HG02571 (cell line): ENCODE measurements around the gene TXNL4B.

Experiments used
- ATAC-seq: cut with Tn5 transposase; IDR thresholded peaks from one replicate; pipeline ENCODE4 v1.9.1; 2021; ENCODE audit warnings: mild to moderate bottlenecking, moderate library complexity; ENCODE audit not compliant: unreplicated experiment

TXNL4B gene

DNA sequence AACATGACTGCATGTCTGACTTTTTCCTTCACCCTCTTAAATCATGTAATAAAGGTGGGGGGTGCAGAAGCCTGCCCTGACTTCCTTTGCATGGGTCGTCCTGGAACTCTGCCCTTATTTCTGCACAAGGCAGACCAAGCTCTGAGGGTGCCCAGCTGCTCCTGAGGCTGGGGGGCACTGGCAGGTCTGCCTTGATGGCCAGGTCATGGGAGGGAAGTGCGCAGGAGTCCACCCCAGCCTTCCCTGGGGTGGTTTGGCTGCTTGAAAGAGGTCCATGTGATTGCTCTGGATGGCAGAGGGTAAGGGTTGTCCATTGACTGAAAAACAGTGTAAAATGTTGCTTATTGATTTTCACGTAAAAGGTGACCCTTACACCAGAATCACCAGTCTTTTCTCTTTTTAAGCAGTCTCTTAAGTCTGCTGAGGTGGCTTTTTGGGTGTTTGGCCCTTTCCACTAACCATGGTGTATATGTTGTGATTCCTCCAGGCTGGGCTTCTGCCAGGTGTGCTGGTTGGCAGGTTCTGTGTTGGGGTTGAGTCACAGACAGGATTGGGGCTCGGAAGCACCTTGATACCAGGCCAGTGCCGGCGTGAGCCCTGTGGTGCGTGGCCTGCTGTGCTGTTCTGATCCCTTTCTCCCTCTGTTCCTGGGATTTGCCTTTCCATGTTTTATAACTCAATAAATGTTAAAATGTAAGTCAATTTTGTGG is 19.6 kb upstream of the TXNL4B start:
- no peak for ATAC-seq

DNA sequence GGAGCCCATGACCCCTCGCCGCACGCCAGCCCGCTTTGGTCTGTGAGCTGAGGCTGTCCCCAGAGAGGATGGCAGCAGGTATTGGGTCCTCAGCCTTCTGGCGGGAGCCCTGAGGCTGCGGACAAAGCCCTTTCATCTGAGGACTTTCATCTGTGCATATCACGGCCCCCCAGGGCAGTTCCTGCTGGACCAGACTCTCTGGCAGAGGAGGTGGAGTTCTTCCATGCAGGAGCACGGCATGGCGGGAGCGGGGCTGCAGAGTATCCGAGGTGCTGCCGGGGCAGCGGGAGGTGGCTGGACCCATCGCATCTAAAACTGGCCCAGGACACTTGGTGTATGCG is 19.0 kb upstream of the TXNL4B start:
- ATAC-seq: no peak

DNA sequence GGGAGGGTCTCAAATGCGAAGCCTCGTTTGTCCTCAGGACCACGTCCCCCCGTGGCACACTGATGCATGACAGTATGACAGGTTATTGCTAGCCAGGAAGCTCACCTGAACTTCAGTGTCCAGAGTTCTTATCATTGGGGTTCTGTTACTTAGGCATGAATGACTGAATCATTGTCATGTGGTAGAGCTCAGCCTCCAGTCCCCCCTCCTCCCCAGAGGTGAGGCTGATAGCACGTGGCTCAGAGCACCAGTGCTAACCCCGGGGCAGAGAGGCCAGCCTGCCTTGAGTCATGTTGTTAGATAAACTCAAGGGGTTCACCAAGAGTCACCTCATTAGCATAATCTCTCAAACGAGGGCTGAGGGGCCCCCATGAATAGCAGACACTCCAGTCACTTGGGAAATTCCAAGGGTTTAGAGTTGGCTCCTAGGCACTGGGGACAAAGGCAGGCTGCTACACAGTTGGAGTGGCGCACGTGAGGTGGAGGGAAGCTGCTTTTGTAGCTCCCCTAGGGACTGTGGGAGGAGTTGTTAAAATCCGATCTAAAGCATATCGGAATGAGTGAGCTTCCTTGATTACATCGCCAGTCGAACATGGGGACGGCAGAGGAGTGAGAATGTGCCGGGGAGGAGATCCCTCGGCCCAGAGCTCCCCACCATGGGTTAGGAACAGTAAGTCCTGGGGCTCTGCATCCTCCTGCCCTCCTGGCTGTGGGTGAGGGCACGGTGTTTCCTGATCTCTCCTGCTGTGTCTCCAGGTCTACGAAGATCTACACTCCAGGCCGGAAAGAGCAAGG is 18.4 kb upstream of the TXNL4B start:
- ATAC-seq: no peak

GRCh38 chr16:72110662-72111615 is 17.5 kb upstream of the TXNL4B start:
- no peak for ATAC-seq

- ATAC-seq: no peak
Measured at GRCh38 chr16:72109966-72110530, 16.6 kb upstream of the TXNL4B start.

DNA sequence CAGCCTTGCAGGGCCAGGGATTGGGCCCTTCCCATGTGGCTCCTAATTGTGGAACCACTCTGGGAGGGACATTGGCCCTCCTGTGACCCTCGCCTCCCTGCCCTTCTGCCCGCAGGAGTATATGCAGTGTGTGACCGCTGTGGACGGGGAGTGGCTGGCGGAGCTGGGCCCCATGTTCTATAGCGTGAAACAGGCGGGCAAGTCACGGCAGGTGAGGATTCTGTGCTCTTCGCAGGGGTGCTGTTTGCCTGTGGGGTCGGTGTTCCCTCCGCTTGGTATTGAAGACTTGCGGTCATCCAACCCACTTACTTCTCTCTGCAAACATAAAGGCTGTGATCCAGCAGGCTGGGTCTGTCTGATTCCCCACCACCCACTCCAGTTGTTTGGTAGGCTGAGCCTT is 15.9 kb upstream of the TXNL4B start:
- no peak for ATAC-seq

DNA sequence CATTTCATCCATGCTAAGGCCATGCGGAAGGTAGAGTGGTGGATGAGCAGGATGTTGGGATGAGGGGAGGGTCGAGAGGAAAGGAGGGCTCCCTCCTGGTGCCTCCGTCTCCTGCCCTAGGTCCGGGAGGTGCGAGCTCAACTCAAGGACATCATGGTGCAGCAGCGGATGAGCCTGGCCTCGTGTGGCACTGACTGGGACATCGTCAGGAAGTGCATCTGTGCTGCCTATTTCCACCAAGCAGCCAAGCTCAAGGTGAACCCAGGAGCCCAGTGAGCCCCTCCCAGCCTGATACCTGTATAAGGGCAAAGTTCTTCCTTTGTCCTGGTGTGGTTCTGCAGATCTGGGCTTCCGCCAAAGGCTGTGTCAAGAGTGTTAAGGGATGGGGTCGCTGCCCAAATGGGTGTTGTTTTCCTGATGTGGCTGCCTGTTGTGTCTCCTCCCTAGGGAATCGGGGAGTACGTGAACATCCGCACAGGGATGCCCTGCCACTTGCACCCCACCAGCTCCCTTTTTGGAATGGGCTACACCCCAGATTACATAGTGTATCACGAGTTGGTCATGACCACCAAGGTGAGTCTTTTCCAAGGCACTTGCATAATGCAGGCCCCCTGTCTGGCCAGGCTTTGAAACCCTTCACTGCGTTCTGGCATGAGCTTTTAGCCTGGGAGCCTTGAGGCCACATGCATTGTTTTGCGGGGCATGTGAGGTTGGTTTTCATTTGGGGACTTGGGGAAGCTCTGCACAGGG is 15.1 kb upstream of the TXNL4B start:
- no peak for ATAC-seq

GRCh38 chr16:72107371-72107770 is 14.0 kb upstream of the TXNL4B start:
- ATAC-seq: no peak

DNA sequence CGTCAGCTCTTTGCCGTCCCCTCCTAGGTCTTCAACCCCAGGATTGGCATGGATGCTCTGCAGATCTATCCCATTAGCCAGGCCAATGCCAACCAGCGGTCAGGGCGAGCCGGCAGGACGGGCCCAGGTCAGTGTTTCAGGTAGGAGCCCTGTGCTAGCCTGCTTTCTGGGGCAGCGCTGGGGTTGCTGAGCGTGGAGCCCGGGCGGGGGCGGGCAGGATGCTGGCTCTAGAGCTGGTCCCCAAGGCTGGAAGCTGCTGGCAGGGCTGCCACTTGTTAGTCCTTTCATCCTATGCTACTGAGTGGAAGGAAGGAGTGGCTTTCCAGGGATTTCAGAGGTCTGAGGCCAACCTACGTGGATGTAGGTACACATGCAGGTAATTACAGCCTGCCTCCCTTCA is 12.6 kb upstream of the TXNL4B start:
- ATAC-seq: no peak

DNA sequence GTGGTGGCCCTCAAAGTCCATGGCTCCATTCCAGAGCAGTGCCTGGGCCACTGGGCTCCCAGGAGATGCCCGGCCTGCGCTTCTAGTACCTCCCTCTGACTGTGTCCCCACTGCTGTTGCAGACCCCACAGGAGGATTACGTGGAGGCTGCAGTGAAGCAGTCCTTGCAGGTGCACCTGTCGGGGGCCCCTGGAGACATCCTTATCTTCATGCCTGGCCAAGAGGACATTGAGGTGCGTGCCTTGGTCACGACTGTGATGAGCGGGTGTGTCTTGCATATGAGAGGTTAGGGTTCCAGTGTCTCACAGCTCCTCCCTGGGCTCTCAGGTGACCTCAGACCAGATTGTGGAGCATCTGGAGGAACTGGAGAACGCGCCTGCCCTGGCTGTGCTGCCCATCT is 11.5 kb upstream of the TXNL4B start:
- ATAC-seq: no peak

DNA sequence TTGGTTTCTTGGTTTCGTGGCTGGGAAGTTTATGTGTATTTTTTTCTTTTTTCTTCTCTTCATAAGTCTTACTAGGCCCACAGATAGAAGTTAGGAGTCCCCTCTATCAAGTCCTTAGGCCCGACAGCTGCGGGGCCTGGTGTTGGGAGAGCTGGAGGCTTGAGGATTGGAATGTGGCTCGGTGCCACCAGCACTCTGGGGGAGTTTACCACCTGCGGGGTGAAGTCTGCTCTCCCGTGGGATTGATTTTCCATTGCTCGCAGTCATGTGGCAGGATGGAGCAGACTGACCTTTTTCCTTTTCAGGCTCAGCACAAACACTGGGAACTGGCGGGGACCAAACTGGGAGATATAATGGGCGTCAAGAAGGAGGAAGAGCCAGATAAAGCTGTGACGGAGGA is 7.8 kb upstream of the TXNL4B start:
- no peak for ATAC-seq

DNA sequence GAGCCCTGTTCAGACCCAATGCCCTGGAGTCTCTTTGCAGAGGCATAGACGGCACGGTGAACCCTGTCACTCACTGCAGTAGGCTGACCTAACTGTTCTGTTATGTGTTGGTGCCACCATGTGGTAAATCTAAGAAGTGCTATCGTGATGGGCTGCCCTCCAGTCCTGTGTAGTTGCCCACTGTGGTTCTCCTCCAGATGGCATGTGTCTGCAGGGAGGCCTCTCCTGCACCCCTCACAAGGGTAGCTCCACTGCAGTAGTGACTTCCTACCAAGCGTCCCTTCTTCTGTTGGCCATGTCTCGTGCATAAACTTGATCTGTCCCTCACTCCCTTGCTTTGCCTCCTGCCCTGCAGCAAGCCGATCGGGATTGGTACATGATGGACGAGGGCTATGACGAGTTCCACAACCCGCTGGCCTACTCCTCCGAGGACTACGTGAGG is 6.0 kb upstream of the TXNL4B start:
- ATAC-seq: no peak

DNA sequence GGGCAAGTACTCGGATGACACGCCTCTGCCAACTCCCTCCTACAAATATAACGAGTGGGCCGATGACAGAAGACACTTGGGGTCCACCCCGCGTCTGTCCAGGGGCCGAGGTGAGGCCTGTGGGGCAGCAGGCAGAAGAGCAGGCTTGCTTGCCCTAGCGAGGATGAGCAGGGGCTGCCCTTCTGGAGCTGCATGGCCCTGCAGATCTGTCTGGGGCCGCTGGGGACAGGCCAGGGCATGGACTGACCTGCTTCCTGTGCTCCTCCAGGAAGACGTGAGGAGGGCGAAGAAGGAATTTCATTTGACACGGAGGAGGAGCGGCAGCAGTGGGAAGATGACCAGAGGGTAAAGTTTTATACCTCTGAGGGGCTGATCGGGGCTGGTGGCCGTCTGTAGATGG is 5.5 kb upstream of the TXNL4B start:
- no peak for ATAC-seq

- no peak for ATAC-seq
Measured at GRCh38 chr16:72094266-72094610, 818 bp upstream of the TXNL4B start.

DNA sequence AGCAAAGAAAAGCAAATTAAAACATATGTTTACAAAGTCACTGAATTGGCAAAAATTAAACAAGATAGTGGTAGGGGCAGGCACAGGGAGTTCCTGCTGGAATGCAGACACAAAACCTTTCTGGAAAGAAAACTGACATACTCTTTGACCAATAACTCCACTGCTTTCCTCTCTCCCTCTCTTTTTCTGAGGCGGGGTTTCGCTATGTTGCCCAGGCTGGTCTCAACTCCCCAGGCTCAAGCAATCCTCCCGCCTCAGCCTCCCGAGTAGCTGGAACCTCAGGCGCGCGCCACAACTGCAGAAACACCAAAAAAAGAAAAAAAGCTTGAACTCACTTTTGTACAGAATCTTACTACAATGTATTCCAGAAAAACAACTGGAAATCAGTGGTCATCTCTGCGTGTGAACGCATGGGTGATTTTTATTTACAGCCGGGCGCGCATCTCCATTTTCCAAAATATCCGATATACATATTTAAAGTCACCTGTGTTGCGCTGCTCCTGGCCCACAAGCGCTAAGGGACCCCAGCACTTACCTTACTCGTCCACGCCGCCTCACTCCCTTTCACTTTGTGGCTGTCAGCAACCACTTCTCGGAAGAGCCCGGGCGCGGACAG is 480 bp downstream of the TXNL4B start:
- ATAC-seq: no peak

GRCh38 chr16:72091217-72091616 is 2.2 kb downstream of the TXNL4B start:
- no peak for ATAC-seq

GRCh38 chr16:72085002-72085401 is 8.4 kb downstream of the TXNL4B start:
- ATAC-seq: no peak

GRCh38 chr16:72084445-72084844 is 9.0 kb downstream of the TXNL4B start:
- ATAC-seq: no peak

DNA sequence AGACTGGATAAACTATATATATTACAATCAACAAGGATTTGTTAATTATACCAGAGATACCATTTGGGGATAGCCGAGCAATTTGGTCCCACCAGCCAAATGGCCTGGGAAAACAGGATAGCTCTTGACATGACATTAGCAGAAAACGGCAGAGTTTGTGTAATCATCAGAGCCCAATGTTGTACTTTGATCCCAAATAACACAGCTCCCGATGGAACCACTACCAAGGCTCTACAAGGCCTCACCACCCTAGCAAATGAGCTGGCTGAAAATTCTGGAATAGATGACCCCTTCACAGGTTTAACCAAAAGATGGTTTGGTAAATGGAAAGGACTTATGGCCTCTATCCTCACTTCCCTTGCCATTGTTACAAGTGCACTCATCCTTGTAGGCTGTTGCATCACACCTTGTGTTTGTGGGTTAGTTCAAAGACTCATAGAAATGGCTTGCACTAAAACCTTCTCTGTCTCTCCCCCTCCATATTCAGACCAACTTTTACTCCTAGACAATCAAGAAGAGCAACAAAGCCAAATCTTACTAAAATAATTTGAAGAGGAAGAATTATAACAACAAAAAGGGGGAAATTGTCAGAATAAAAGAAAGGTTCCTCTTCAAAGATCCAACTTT is 9.5 kb downstream of the TXNL4B start:
- no peak for ATAC-seq
